Stimulated activated CD4-positive, alpha-beta T cell treated with anti-CD3 and anti-CD28 coated beads, Interleukin-4, amount 100 ng/mL, for 48 hours (primary cell): ENCODE data around the gene PPM1A.

Experiments used
- DNase-seq, 2 donors: peaks; one replicate each; pipeline ENCODE4 v3.0.0-alpha.2; 2020; ENCODE audit warnings: low read depth in 2 of 2

The PPM1A gene

GRCh38 chr14:60323199-60323896 lies 74.3 kb downstream of the PPM1A start:
- no peak for DNase-seq

DNA sequence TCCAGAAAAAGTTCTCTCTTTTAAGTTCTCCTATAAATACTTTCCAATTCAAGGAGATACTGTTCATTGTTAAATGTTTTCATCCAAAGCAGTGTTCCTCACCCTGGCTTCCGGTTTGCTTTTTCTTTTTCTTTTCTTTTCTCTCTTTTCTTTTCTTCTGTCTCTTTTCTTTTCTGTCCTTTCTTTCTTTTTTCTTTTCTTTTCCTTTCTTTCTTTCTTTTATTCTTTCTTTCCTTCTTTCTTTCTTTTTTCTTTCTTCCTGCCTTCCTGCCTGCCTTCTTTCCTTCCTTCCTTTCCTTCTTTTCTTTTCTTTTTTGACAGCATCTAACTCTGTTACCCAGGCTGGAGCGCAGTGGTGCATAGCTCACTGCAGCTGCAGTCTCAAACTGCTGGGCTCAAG lies 75.8 kb downstream of the PPM1A start:
- no peak for DNase-seq

DNA sequence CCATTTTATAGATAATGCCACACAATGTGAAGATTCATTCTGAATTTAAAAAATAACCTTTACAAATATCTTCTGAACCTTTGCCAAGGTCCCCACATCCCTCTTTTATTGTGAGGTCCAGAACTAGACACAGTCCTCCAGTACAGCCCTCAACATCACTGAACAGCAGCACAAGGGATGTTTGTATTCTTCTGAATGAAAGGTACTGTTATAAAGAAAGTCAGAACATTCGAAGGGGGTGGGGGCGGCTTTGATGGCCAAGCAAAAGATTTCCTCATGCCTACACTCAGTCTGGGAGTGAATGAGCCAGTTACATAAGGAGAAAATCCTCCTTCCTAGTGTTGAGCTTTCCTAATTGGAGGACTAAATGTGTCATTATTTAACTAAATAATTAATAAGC lies 77.3 kb downstream of the PPM1A start:
- no peak for DNase-seq

- DNase-seq, result peak; percentile 15 to 20
These were observed 78.7 kb downstream of the PPM1A start for GRCh38 chr14:60327447-60328331.

DNA sequence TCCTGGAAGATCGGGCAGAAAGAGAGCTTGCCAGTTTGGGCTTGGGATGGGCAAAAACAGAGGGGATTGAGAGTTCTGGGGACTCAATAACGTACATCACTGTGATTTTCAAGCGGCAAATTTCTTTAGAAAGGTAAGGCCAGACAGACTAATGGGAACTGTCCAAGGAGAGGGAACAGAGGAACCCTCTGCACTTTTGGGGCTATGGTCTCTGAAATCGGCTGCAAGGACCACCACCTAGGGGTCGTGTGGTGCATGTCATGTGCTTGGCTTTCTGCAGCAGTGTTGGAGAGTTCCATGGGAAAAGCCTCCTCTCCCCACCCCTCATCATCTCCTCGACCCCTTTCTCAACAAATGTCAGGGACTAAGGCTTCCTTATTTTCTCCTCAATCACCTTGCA lies 79.6 kb downstream of the PPM1A start:
- DNase-seq, result no peak

- no peak for DNase-seq
These were observed 80.3 kb downstream of the PPM1A start for GRCh38 chr14:60329274-60329673.

- peak; percentile 76 to 79 for DNase-seq
These were observed 82.4 kb downstream of the PPM1A start for GRCh38 chr14:60331201-60332045.

- DNase-seq, result no peak
These were observed 83.0 kb downstream of the PPM1A start for GRCh38 chr14:60332046-60332399.

GRCh38 chr14:60332869-60333268 lies 83.8 kb downstream of the PPM1A start:
- no peak for DNase-seq

DNA sequence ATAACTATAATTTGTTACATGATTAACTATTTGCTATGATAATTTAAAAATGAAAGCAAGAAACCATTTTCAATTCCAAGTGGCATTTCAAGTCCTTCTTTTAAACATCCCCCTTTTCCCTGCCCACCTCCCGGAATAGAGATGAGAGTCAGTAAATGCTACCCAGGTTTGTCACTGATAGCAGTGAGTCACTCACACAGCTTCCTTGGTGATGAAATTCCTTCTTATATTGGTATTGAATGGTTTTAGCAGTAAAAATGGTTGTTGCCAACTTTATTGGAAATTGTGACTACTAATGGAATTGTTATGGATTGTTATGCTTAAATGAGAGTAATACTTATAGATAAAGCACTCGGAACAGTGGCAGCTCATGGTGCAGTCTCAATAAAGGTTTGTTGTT lies 90.5 kb downstream of the PPM1A start:
- no peak for DNase-seq

- no peak for DNase-seq
These were observed 94.6 kb downstream of the PPM1A start for GRCh38 chr14:60343571-60344071.

- no peak for DNase-seq
These were observed 95.7 kb downstream of the PPM1A start for GRCh38 chr14:60344751-60345150.

DNA sequence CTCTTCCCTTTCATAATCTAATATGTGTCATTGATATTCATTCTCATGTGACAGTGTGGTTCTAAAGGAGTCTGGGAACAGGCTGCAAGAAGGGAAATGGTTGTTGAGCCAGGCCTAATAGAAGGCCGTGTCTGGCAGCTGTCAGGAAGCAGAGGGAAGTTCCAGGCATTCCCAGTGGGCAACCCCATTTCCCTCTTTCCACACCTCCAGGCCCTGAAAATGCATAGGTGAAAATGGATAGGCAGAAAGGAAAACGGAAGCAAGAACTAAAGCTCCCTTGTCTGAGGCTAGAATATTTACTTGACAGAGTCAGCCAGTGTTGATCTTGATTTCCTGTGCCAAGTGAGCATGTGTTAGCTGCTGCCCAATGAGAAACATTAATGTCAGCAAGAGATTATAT lies 97.7 kb downstream of the PPM1A start:
- no peak for DNase-seq

- no peak for DNase-seq
These were observed 99.2 kb downstream of the PPM1A start for GRCh38 chr14:60348211-60348610.
